Measurements from ENCODE around the gene CCNB2. TPM values are rescaled to one million over a fixed set of nuclear protein-coding genes. Genes with fewer than 3 reads are reported as not detected.
"Not testable (repeated sequence)": the region's sequence is repeated elsewhere in the genome, so short reads cannot be mapped to it uniquely, and the experiment has no call there.

Gene CCNB2
- total and polyA plus RNA-seq, 8 donors: 3.3 to 70.1 (median 33.8) TPM

DNA sequence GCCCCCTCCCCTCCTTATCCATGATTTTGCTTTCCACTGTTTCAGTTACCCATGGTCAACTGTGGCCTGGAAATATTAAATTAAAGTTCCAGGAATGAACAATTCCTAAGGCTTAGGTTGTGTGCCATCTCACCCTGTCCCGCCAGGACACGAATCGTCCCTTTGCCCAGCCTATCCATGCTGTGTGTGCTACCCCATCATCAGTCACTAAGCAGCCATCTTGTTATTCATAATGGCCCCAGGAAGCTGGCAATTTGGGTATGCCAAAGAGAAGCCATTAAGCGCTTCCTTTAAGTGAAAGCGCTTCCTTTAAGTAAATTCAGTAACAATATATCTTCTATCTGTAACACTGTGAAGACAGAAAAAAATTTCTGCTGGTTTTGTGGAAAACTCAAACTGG is 52.5 kb downstream of the CCNB2 start:
- Histone ChIP-seq H3K36me3 (peaks cover 0 to 62% of the 10 kb centered on the region in 2 donors), H3K27ac (no peak overlapping the region), H3K4me1 (peaks cover 4 to 9% of the 10 kb centered on the region in 2 donors), H3K27me3 (no peaks in the 10 kb centered on the region), H3K4me3 (no peak overlapping the region), H3K9me3 (no peaks in the 10 kb centered on the region)
- TF ChIP-seq, protein P1, sequence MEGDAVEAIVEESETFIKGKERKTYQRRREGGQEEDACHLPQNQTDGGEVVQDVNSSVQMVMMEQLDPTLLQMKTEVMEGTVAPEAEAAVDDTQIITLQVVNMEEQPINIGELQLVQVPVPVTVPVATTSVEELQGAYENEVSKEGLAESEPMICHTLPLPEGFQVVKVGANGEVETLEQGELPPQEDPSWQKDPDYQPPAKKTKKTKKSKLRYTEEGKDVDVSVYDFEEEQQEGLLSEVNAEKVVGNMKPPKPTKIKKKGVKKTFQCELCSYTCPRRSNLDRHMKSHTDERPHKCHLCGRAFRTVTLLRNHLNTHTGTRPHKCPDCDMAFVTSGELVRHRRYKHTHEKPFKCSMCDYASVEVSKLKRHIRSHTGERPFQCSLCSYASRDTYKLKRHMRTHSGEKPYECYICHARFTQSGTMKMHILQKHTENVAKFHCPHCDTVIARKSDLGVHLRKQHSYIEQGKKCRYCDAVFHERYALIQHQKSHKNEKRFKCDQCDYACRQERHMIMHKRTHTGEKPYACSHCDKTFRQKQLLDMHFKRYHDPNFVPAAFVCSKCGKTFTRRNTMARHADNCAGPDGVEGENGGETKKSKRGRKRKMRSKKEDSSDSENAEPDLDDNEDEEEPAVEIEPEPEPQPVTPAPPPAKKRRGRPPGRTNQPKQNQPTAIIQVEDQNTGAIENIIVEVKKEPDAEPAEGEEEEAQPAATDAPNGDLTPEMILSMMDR (IDR thresholded peaks at IDR 0.05): no peak
- DNase-seq (no peak), ATAC-seq (no peak)
- intact Hi-C loops (cut with DNase I): no loop called here

DNA sequence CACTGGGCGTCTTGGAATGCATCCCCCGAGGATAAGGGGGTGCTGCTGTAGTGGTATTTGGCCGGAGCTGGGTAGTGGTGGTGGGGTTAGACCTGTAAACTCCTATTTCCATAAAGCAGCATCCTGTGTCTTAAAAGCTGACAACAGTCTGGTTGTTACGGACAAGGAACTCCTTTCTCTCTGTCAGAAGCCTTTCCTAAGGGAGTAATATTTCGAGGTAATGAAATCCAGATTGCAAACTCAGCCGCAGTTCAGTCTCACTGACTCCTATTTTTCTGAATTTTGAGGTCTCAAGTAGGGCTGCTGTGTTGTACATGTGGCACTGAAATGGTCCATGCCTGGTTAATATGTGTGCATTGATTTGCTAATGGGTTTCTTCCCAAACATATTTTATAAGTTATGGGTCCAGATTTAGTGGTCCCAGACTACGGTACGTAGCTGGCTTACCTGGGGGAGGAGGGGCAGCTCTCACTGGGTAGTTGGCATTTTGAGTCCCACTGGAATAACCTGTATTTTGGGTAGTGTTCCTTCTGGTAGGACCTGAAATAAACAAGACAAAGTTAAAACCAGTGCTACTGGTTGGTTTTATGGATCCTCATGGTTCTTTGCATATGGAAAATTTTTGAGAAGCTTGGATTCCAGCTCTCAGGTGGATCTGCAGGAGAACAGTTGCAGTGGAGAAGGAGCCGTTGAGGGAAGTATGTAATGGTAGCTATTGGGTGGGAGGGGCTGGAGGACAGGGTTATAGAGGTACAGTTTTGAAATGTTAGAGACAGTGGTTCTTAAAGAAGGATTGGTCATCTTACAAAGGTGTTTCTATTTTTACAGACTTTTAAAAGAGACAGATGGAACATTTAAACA is 53.1 kb downstream of the CCNB2 start:
- H3K9me3 ChIP-seq: no peaks in the 10 kb centered on the region
- H3K4me1 ChIP-seq: peaks cover 4 to 9% of the 10 kb centered on the region in 2 donors
- TF ChIP-seq, protein P1 (IDR thresholded peaks at IDR 0.05): no peak
- DNase-seq: peak in 1 of 4 donors; percentile 32
- intact Hi-C loops (cut with DNase I): no loop called here
- peak; percentile 61 for ATAC-seq
- H3K4me3 ChIP-seq: no peak overlapping the region
- H3K27ac ChIP-seq: no peak overlapping the region
- H3K36me3 ChIP-seq: peaks cover 0 to 60% of the 10 kb centered on the region in 2 donors
- no peaks in the 10 kb centered on the region for H3K27me3 ChIP-seq

- Histone ChIP-seq H3K27me3 (no peaks in the 10 kb centered on the region), H3K4me1 (peaks cover 4 to 9% of the 10 kb centered on the region in 2 donors), H3K4me3 (no peak overlapping the region), H3K27ac (peak overlapping the region in 1 of 2 donors; percentile 69), H3K9me3 (no peaks in the 10 kb centered on the region), H3K36me3 (peaks cover 0 to 54% of the 10 kb centered on the region in 2 donors)
- intact Hi-C loops (cut with DNase I): no loop called here
- DNase-seq (peak in 3 of 4 donors; percentile 23 to 79 (median 70)), ATAC-seq (peak; percentile 93)
- TF ChIP-seq, protein P1 (IDR thresholded peaks at IDR 0.05): no peak
Observed at GRCh38 chr15:59158701-59159034, 53.7 kb downstream of the CCNB2 start.

- TF ChIP-seq, protein P1 (IDR thresholded peaks at IDR 0.05): no peak
- peaks cover 0 to 49% of the 10 kb centered on the region in 2 donors for H3K36me3 ChIP-seq
- ATAC-seq (peak; percentile 6), DNase-seq (no peak)
- peaks cover 4 to 9% of the 10 kb centered on the region in 2 donors for H3K4me1 ChIP-seq
- H3K27ac ChIP-seq: peak overlapping the region in 1 of 2 donors; percentile 69
- intact Hi-C loops (cut with DNase I): no loop called here
- H3K4me3 ChIP-seq: no peak overlapping the region
- H3K27me3 ChIP-seq: no peaks in the 10 kb centered on the region
- H3K9me3 ChIP-seq: no peaks in the 10 kb centered on the region
Observed at GRCh38 chr15:59159210-59159609, 54.3 kb downstream of the CCNB2 start.

GRCh38 chr15:59160880-59161593 is 56.1 kb downstream of the CCNB2 start:
- intact Hi-C loops (cut with DNase I): no loop called here
- Histone ChIP-seq H3K4me3 (no peak overlapping the region), H3K27ac (no peak overlapping the region), H3K9me3 (no peaks in the 10 kb centered on the region), H3K27me3 (no peaks in the 10 kb centered on the region), H3K4me1 (peaks cover 10 to 15% of the 10 kb centered on the region in 2 donors), H3K36me3 (peaks cover 0 to 45% of the 10 kb centered on the region in 2 donors)
- TF ChIP-seq, protein P1 (IDR thresholded peaks at IDR 0.05): peak; percentile 9 to 17
- ATAC-seq: no peak
- DNase-seq: no peak

DNA sequence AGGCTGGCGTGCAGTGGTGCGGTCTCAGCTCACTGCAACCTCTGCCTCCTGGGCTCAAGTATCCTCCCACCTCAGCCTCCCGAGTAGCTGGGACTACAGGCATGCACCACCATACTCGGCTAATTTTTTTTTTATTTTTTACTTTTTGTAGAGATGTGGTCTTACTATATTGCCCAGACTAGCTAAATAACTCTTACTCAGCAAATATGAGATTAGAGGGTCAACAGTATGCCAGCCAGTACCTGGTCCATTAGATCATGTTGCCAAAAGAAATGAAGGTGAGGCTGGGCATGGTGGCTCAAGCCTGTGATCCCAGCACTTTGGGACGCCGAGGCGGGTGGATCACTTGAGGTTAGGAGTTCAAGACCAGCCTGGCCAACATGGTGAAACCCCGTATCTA is 57.1 kb downstream of the CCNB2 start:
- Histone ChIP-seq H3K36me3 (peaks cover 0 to 41% of the 10 kb centered on the region in 2 donors), H3K4me1 (peaks cover 10 to 16% of the 10 kb centered on the region in 2 donors)
- intact Hi-C loops (cut with DNase I); H3K9me3 ChIP-seq; H3K27me3 ChIP-seq; H3K27ac ChIP-seq; DNase-seq; H3K4me3 ChIP-seq; ATAC-seq: not testable (repeated sequence)

Measured in left lung (tissue), 10 donors.